GM18520 (cell line): ENCODE results near the gene MRPL24.
"Not testable (repeated sequence)": the region's sequence is repeated elsewhere in the genome, so short reads cannot be mapped to it uniquely, and the experiment has no call there.

Experiments used
- ATAC-seq: cut with Tn5 transposase; IDR thresholded peaks from one replicate; pipeline ENCODE4 v1.9.1; 2021; ENCODE audit not compliant: unreplicated experiment

Gene MRPL24

DNA sequence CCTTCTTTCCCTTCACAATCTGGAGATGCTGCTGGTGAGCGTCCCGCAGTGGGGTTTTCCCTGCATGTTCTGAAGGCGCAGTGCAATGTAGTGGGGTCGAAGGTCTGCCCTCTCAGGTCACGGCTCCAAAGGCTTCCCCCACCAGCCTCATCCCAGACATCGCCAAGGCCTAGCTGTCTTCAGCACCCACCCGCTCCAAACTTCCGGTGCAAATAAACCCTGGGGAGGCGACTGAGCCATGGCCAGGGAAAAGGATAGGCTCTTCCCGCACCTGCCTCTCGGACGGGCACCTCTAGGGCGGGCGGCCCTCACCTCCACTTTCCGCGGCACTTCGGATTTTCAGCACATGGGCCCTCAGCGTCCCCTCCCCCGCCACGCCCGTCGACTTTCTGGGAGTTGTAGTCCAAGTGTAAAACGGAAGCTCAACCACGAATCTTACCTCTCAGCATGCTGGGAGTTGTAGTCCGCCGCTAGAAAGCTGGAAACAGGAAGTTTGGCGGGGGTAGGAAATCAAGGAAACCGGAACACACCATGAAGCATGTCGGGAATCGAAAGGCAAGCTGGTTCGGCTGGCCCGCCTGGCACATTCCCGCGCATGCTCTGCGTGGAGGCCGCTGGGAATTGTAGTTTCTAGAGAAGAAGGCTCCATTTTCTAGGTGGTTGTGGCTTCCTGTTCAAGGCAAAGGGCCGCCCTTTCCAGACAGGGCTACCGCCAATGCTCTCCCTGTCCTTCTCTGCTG is at the start of gene MRPL24:
Gene MRPL24, minus strand, starts transcription at position 348 of the 740 bp plus-strand sequence. CDS start 2,384 bp downstream, outside the sequence.
- peak; percentile 81 for ATAC-seq

GRCh38 chr1:156789621-156790318 is 48.9 kb upstream of the MRPL24 start:
- no peak for ATAC-seq

DNA sequence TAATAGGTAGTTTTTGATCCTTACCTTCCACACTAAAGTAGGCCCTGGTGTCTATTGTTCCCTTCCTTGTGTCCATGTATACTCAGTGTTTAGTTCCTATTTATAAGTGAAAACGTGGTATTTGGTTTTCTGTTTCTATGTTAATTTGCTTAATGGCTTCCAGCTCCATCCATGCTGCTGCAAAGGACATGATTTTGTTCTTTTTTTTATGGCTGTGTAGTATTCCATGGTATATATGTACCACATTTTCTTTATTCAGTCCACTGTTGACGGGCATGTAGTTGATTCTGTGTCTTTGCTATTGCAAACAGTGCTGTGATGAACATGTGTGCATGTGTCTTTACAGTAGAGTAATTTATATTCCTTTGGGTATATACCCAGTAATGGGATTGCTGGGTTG is 47.2 kb upstream of the MRPL24 start:
- no peak for ATAC-seq

DNA sequence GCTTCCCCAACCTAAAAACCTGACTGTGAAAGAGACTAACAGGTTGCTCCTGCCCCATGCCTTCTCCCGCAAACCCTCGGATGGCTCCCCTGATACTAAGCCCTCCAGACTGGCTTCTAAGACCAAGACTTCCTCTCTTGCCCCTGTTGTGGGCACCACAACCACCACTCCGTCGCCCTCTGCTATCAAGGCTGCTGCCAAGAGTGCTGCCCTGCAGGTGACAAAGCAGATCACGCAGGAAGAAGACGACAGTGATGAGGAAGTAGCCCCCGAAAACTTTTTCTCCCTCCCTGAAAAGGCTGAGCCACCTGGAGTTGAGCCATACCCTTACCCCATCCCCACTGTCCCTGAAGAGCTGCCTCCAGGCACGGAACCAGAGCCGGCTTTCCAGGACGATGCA is 45.8 kb upstream of the MRPL24 start:
- ATAC-seq: no peak

GRCh38 chr1:156785458-156785857 is 44.6 kb upstream of the MRPL24 start:
- ATAC-seq: no peak

GRCh38 chr1:156781585-156782186 is 40.8 kb upstream of the MRPL24 start:
- no peak for ATAC-seq

DNA sequence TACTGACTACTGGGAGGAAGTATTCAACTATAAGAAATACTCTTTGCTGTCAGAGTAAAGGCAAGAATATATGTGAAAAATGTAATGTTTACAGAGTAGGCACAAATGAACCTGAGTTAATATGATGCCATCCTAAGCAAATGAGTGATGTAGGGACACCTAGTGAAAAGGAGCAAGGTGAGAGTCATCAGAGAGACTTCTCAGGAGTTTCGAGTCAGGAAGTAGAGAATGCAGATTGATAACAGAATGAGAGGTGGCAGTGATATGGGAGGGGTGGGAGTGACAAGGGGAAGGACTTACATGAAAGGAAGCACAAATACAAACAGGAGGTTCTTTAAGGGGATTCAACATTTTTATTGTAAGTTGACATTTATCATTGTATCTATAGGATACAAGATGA is 36.7 kb upstream of the MRPL24 start:
- ATAC-seq: no peak

DNA sequence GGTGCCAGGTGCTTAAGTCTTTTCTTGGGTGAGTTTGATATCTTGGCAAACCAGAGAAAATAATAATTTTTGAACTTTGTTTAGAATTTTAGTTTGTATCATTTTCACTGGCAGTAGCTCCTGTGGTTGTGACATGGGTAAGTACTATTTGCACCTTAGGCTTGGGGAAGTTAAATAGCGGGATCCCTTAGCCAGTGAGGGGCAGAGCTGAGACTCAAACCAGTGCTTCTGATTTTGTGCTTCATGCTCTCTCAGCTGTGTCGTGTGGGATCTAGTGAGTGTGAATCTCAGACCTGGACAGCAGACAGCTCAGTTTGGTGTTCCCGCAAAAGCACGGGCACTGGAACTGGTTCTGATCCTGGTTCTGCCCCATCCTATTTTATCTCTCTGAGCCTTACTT is 36.1 kb upstream of the MRPL24 start:
- no peak for ATAC-seq

DNA sequence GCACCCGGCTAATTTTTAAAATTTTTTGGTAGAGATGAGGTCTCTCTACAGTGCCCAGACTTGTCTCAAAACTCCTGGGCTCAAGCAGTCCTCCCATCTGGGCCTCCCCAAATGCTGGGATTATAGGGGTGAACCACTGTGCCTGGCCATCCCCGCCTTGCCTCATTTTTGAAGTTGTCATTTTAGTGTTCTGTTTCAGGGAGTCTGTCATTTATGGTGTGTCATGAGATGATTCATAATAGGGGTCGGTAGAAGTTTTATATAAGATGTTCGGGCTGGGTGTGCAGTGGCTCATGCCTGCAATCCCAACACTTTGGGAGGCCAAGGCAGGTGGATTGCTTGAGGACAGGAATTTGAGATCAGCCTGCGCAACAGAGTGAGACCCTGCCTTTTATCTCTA is 34.9 kb upstream of the MRPL24 start:
- ATAC-seq: no peak

DNA sequence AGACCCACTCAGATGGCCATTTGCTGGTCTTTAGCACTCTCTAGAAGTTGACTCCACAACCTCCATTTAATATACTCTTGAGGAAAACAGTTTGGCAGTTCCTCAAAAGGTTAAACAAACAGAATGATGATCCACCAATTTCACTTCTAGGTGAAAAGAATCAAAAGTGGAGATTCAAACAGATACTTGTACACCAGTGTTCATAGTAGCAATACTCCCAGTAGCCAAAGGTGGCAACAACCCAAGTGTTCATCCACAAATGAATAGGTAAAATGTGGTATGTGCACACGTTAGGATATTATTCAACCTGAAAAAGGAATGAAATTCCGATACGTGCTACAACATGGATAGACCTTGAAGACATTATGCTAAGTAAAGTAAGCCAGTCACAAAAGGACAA is 32.7 kb upstream of the MRPL24 start:
- no peak for ATAC-seq

GRCh38 chr1:156772728-156773497 is 32.0 kb upstream of the MRPL24 start:
- no peak for ATAC-seq

- no peak for ATAC-seq
Measured at GRCh38 chr1:156772222-156772621, 31.3 kb upstream of the MRPL24 start.

DNA sequence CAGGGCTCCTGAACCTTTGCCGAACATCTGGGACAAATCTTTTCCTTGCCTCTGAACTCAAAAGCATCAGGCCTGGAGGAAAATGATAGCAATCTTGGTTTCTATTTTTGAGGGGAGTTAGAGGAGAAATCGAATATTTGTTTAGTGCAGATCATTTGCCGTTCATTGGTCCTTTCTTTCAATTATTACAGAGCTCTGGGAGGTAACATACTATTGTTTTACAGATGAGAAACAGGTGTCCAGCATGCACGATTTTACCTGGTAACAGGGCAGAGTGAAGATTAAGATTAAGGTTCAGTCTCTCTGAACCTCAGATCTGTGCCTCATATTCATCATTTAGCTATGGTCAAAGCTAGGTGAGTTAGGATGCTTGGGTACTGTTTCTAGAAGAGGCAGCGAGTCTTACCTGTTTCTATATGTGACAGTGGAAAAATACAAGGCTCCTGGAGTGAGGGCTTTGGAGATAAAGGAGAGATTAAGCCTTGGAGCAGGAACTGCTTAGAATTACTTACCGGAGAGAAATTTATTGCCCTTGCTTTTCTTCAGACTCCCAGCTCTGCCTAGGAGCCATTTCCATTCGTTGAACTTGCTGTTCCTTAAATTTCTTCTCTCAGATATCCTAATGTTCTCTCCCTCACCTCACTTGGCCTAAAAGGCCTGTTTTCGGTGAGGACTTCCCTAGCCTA is 27.9 kb upstream of the MRPL24 start:
- ATAC-seq: no peak

GRCh38 chr1:156767879-156768604 is 27.2 kb upstream of the MRPL24 start:
- no peak for ATAC-seq

DNA sequence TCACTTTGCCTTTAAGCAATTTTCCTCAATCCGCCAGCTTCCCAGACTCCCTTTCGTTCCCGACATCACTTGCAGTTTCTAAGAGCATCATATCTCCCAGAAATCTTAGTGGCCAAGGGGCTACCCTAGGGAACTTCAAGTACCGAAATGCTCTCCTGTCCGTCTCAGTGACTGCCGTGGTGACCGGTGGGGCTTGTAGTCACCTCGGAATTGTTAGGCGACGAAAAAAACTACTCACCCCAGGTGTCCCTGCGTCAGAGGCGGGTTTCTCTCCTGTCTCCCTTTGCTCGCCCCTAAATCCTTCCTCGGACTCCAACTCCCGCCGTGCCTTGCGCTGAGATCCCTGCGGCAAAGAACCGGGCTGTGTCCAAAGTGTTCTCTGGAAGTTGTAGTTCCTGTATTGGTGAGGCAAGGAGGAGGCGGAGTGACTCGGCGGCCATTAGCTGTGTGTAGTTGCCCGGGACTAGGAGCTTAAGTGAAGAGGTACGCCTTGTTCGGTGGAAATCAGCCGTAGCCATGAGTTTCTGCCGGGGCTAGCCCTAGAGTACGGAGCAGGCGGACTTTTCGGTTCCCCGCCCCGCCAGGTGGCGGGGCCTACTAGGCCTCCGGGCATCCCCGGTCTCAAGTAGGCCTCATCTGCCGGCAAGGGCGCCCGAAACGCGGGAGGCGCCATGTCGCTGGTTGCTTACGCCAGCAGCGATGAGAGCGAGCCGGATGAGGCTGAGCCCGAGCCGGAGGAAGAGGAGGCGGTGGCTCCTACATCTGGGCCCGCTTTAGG is 26.4 kb upstream of the MRPL24 start, which contains the start of gene PRCC:
Gene PRCC, plus strand, starts transcription at position 435 of the 778 bp plus-strand sequence. Its CDS starts 237 bp downstream, at position 672.
- peak; percentile 90 for ATAC-seq

- ATAC-seq: peak; percentile 1
Measured at GRCh38 chr1:156766298-156767100, 25.6 kb upstream of the MRPL24 start.

GRCh38 chr1:156765666-156766065 is 24.8 kb upstream of the MRPL24 start:
- ATAC-seq: no peak

- not testable (repeated sequence) for ATAC-seq
Measured at GRCh38 chr1:156765136-156765535, 24.2 kb upstream of the MRPL24 start.

- no peak for ATAC-seq
Measured at GRCh38 chr1:156760796-156761104, 19.9 kb upstream of the MRPL24 start.
